Osteoblast (primary cell): ENCODE measurements around the gene RABGAP1L. TPM values are rescaled to one million over a fixed set of nuclear protein-coding genes. Genes with fewer than 3 reads are reported as not detected.

Source experiments
- DNase-seq: peaks from one replicate; pipeline ENCODE4 v3.0.0; 2011; ENCODE audit warnings: low spot score, mixed read lengths; ENCODE audit not compliant: insufficient read length; ENCODE audit errors: missing footprints
- H2AFZ ChIP-seq: 2 replicates; pipeline ENCODE4 v1.6.0; 2011; ENCODE audit warnings: mild to moderate bottlenecking, low read length
- H3K27ac ChIP-seq: 2 replicates; pipeline ENCODE4 v1.5.1; 2011; ENCODE audit warnings: mild to moderate bottlenecking, low read depth, low read length, moderate library complexity
- H3K27me3 ChIP-seq: 2 replicates; pipeline ENCODE4 v1.6.0; 2012; ENCODE audit warnings: mild to moderate bottlenecking, control low read depth, inconsistent platforms, low read length, moderate library complexity; ENCODE audit not compliant: insufficient read depth
- H3K36me3 ChIP-seq: 2 replicates; pipeline ENCODE4 v1.5.1; 2011; ENCODE audit warnings: mild to moderate bottlenecking, low read length, control low read depth, moderate library complexity; ENCODE audit not compliant: insufficient read depth
- H3K4me1 ChIP-seq: 2 replicates; pipeline ENCODE4 v1.5.1; 2011; ENCODE audit warnings: mild to moderate bottlenecking, low read length, control low read depth, moderate library complexity; ENCODE audit not compliant: insufficient read depth
- H3K4me2 ChIP-seq: 2 replicates; pipeline ENCODE4 v1.6.0; 2011; ENCODE audit warnings: mild to moderate bottlenecking, low read length; ENCODE audit not compliant: insufficient read depth
- H3K4me3 ChIP-seq: fragments of 200-600 bp; sonication (generic); 3 replicates; pipeline ENCODE4 v1.5.1; 2012; ENCODE audit warnings: mild to moderate bottlenecking, low read length, inconsistent platforms; ENCODE audit not compliant: insufficient read depth
- H3K79me2 ChIP-seq: 2 replicates; pipeline ENCODE4 v1.6.0; 2012; ENCODE audit warnings: mild to moderate bottlenecking, low read length, control low read depth, inconsistent platforms; ENCODE audit not compliant: insufficient read depth
- H3K9me3 ChIP-seq: 2 replicates; pipeline ENCODE4 v1.5.1; 2011; ENCODE audit warnings: low read depth, low read length, control low read depth
- H4K20me1 ChIP-seq: 2 replicates; pipeline ENCODE4 v1.6.0; 2012; ENCODE audit warnings: mild to moderate bottlenecking, low read length, control low read depth; ENCODE audit not compliant: insufficient read depth
- total RNA-seq: library from RNA; depleted of rRNA; stranded (reverse); fragments of >200 nt; gene quantifications from 2 replicates; pipeline ENCODE4 v1.2.3, GENCODE V29; 2012
- TF ChIP-seq, protein P1 (sequence below): IDR thresholded peaks from 2 replicates; pipeline ENCODE4 v1.5.1; 2011; ENCODE audit warnings: mild to moderate bottlenecking, low read depth, low read length, moderate library complexity; ENCODE audit errors: extremely low read depth

The RABGAP1L gene
- total RNA-seq, 1 donor = 30.0 TPM

DNA sequence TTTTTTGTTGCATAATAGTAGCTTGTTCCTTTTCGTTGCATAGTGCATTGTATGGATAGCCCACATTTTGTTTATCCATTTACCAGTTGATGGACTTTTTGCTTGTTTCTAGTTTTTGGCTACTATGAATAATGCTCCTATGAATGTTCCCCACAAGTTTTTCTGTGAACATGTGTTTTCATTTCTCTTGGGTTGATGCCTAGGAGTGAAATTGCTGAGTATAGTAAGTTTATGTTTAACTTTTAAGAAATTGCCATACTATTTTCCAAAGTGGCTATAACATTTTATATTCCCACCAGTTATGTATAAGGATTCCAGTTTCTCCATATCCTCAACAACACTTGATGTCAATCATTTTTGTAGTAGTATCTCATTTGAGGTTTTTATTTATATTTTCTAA lies 755.7 kb downstream of the RABGAP1L start:
- no peak overlapping the region for H2AFZ ChIP-seq
- no peak overlapping the region for H3K4me3 ChIP-seq
- TF ChIP-seq, protein P1, sequence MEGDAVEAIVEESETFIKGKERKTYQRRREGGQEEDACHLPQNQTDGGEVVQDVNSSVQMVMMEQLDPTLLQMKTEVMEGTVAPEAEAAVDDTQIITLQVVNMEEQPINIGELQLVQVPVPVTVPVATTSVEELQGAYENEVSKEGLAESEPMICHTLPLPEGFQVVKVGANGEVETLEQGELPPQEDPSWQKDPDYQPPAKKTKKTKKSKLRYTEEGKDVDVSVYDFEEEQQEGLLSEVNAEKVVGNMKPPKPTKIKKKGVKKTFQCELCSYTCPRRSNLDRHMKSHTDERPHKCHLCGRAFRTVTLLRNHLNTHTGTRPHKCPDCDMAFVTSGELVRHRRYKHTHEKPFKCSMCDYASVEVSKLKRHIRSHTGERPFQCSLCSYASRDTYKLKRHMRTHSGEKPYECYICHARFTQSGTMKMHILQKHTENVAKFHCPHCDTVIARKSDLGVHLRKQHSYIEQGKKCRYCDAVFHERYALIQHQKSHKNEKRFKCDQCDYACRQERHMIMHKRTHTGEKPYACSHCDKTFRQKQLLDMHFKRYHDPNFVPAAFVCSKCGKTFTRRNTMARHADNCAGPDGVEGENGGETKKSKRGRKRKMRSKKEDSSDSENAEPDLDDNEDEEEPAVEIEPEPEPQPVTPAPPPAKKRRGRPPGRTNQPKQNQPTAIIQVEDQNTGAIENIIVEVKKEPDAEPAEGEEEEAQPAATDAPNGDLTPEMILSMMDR = no peak
- H3K36me3 ChIP-seq = no peaks in the 10 kb centered on the region
- no peaks in the 10 kb centered on the region for H3K9me3 ChIP-seq
- no peaks in the 10 kb centered on the region for H3K27me3 ChIP-seq
- H3K4me2 ChIP-seq = no peak overlapping the region
- H3K79me2 ChIP-seq = no peaks in the 10 kb centered on the region
- H3K4me1 ChIP-seq = no peaks in the 10 kb centered on the region
- no peak for DNase-seq
- H4K20me1 ChIP-seq = no peaks in the 10 kb centered on the region
- H3K27ac ChIP-seq = no peak overlapping the region

- no peaks in the 10 kb centered on the region for H3K4me1 ChIP-seq
- no peak for DNase-seq
- no peaks in the 10 kb centered on the region for H4K20me1 ChIP-seq
- no peak overlapping the region for H2AFZ ChIP-seq
- H3K36me3 ChIP-seq = no peaks in the 10 kb centered on the region
- H3K27me3 ChIP-seq = no peaks in the 10 kb centered on the region
- TF ChIP-seq, protein P1 = no peak
- H3K4me2 ChIP-seq = no peak overlapping the region
- no peak overlapping the region for H3K27ac ChIP-seq
- no peaks in the 10 kb centered on the region for H3K9me3 ChIP-seq
- no peak overlapping the region for H3K4me3 ChIP-seq
- no peaks in the 10 kb centered on the region for H3K79me2 ChIP-seq
Measured at GRCh38 chr1:174916846-174917245, 757.5 kb downstream of the RABGAP1L start.

DNA sequence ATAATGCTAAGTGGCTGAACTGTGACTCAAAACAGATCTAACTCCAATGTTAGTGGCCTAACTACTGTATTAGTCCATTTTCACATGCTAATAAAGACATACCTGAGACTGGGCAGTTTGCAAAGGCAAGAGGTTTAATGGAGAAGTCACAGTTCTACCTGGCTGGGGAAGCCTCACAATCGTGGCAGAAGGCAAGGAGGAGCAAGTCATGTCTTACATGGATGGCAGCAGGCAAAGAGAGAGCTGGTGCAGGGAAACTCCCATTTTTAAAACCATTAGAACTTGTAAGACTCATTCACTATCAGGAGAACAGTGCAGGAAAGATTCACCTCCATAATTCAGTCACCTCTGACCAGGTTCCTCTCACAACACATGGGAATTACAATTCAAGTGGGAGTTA lies 760.8 kb downstream of the RABGAP1L start:
- H3K4me3 ChIP-seq = no peak overlapping the region
- no peak overlapping the region for H2AFZ ChIP-seq
- H3K9me3 ChIP-seq = no peaks in the 10 kb centered on the region
- H3K4me1 ChIP-seq = no peaks in the 10 kb centered on the region
- TF ChIP-seq, protein P1 = no peak
- no peaks in the 10 kb centered on the region for H4K20me1 ChIP-seq
- no peak overlapping the region for H3K4me2 ChIP-seq
- H3K36me3 ChIP-seq = no peaks in the 10 kb centered on the region
- DNase-seq = no peak
- no peaks in the 10 kb centered on the region for H3K27me3 ChIP-seq
- no peak overlapping the region for H3K27ac ChIP-seq
- H3K79me2 ChIP-seq = no peaks in the 10 kb centered on the region

- Histone ChIP-seq H3K9me3 (no peaks in the 10 kb centered on the region), H3K4me3 (no peak overlapping the region), H2AFZ (no peak overlapping the region), H3K27ac (no peak overlapping the region), H3K27me3 (no peaks in the 10 kb centered on the region), H3K4me2 (no peak overlapping the region), H4K20me1 (no peaks in the 10 kb centered on the region), H3K79me2 (no peaks in the 10 kb centered on the region), H3K36me3 (no peaks in the 10 kb centered on the region), H3K4me1 (no peaks in the 10 kb centered on the region)
- DNase-seq = no peak
- TF ChIP-seq, protein P1 = no peak
Measured at GRCh38 chr1:174922121-174922520, 762.8 kb downstream of the RABGAP1L start.
